Gastrocnemius medialis (tissue), 4 donors: ENCODE results near the gene B3GNT3. TPM values are rescaled to one million over a fixed set of nuclear protein-coding genes. Genes with fewer than 3 reads are reported as not detected.

Experiments
- ATAC-seq, 2 donors: fragments of 150-250 bp; one replicate each; pipeline ENCODE4 v1.9.1; 2016
- DNase-seq, 2 donors: peaks; one replicate each; pipeline ENCODE4 v3.0.0-alpha.2; 2019
- H3K27ac ChIP-seq, 4 donors: fragments of 200-600 bp; sonication (generic); 1 replicate in 1 of 4; 2 replicates in 3 of 4; pipeline ENCODE4 v1.5.1; 2016 to 2018; ENCODE audit warnings: mild to moderate bottlenecking in 2 of 4, moderate library complexity in 1 of 4
- H3K27me3 ChIP-seq, 3 donors: fragments of 200-600 bp; sonication (generic) in 2 of 3; 1 replicate in 1 of 3; 2 replicates in 2 of 3; pipeline versions ENCODE4 v1.5.1 to v1.6.0; 2016 to 2019; ENCODE audit warnings: mild to moderate bottlenecking in 1 of 3, moderate library complexity in 1 of 3
- H3K36me3 ChIP-seq, 2 donors: fragments of 200-600 bp; sonication (generic) in 1 of 2; one replicate each; pipeline ENCODE4 v1.5.1; 2017 to 2018
- H3K4me1 ChIP-seq, 2 donors: fragments of 200-600 bp; sonication (generic) in 1 of 2; one replicate each; pipeline ENCODE4 v1.5.1; 2016 to 2017; ENCODE audit warnings: mild to moderate bottlenecking in 2 of 2
- H3K4me3 ChIP-seq, 4 donors: fragments of 200-600 bp; sonication (generic) in 3 of 4; 1 replicate in 1 of 4; 2 replicates in 3 of 4; pipeline ENCODE4 v1.5.1; 2016 to 2019; ENCODE audit warnings: mild to moderate bottlenecking in 2 of 4
- H3K9me3 ChIP-seq, 3 donors: fragments of 200-600 bp; sonication (generic) in 2 of 3; 1 replicate in 1 of 3; 2 replicates in 2 of 3; pipeline ENCODE4 v1.5.1; 2016 to 2019
- POLR2A ChIP-seq, 2 donors: fragments of 450-650 bp; IDR thresholded peaks; one replicate each; pipeline ENCODE4 v1.6.1; 2017; ENCODE audit warnings: antibody characterized with exemption in 2 of 2, mild to moderate bottlenecking in 2 of 2, moderate library complexity in 2 of 2
- in situ Hi-C, 4 donors: fragments of 200-750 bp; cut with MboI; loops; one replicate each; pipeline versions ENCODE4 v1.15.0 to v1.8.0; 2017; ENCODE audit warnings: low sequenced_read_pairs in 4 of 4
- intact Hi-C: fragments of 100-400 bp; cut with DNase I; formaldehyde crosslinking; loops from one replicate; pipeline ENCODE4 v1.15.1; 2023; ENCODE audit warnings: low total_unique reads
- total RNA-seq, 4 donors: library from RNA; depleted of rRNA; stranded (reverse); fragments of >200 nt; gene quantifications; one replicate each; pipeline versions ENCODE4 v1.1.0 to v1.2.3, GENCODE V29; 2016
- TF ChIP-seq, protein P1 (sequence below), 5 experiments: fragments of 450-650 bp in 3 of 5; fragments of 200-600 bp in 2 of 5; sonication (generic) in 2 of 5; IDR thresholded peaks in 4 of 5; conservative IDR thresholded peaks in 1 of 5; 1 replicate in 4 of 5; 2 replicates in 1 of 5; pipeline ENCODE4 v1.5.1; 2016 to 2019; ENCODE audit warnings: antibody characterized with exemption in 5 of 5, mild to moderate bottlenecking in 3 of 5, moderate library complexity in 3 of 5

B3GNT3 gene, protein sequence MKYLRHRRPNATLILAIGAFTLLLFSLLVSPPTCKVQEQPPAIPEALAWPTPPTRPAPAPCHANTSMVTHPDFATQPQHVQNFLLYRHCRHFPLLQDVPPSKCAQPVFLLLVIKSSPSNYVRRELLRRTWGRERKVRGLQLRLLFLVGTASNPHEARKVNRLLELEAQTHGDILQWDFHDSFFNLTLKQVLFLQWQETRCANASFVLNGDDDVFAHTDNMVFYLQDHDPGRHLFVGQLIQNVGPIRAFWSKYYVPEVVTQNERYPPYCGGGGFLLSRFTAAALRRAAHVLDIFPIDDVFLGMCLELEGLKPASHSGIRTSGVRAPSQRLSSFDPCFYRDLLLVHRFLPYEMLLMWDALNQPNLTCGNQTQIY
- total RNA-seq = under 1 TPM in 2 of 4 donors, not detected in 2; 0.13 to 0.39 TPM

DNA sequence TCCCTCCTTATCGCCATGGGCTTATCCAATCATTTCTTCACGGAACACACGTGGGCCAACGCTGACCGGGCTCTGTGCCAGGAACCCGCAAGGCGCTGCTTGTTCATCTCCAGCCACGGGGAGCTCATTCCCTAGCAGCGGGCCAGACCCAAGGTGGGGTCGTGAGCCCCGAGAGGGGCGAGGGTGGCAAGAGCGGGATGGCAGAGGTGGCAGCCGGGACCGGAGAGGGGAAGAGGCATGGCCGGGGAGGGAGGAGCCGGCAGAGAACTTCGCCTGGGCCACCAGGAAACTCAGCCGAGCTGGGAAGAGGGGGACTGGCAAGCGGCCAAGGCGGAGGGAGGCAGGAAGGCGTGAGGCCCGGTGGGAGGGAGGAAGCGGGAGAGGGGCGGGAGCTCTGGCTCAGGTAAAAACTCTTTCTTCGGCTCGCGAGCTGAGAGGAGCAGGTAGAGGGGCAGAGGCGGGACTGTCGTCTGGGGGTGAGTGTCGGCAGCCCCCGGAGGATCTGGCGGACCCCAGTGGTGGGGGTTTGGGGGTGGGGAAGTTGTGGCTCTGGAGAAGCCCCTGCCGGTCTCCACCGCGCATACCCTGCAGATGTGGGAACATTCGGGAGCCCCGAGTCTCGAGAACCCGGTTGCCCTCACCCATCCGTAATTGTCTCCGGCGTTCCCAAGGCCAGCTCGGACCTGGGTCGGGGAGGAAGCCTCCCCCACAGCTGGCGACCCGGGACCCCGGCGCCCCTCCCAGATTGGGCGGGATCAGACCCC is at the start of gene B3GNT3:
B3GNT3 (plus strand) TSS at position 408 of the 764 bp plus-strand sequence. CDS start 12,670 bp downstream, outside the sequence.
- TF ChIP-seq, protein P1, sequence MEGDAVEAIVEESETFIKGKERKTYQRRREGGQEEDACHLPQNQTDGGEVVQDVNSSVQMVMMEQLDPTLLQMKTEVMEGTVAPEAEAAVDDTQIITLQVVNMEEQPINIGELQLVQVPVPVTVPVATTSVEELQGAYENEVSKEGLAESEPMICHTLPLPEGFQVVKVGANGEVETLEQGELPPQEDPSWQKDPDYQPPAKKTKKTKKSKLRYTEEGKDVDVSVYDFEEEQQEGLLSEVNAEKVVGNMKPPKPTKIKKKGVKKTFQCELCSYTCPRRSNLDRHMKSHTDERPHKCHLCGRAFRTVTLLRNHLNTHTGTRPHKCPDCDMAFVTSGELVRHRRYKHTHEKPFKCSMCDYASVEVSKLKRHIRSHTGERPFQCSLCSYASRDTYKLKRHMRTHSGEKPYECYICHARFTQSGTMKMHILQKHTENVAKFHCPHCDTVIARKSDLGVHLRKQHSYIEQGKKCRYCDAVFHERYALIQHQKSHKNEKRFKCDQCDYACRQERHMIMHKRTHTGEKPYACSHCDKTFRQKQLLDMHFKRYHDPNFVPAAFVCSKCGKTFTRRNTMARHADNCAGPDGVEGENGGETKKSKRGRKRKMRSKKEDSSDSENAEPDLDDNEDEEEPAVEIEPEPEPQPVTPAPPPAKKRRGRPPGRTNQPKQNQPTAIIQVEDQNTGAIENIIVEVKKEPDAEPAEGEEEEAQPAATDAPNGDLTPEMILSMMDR (IDR thresholded peaks at IDR 0.05 in 4 of 5, conservative IDR thresholded peaks at IDR 0.05 in 1 of 5) = no peak
- TF ChIP-seq POLR2A (IDR thresholded peaks at IDR 0.05) = no peak
- H3K4me1 ChIP-seq = no peaks in the 10 kb centered on the region
- in situ Hi-C loops = no loop called here
- ATAC-seq = no peak
- H3K9me3 ChIP-seq = no peaks in the 10 kb centered on the region
- intact Hi-C loops = no loop called here
- no peaks in the 10 kb centered on the region for H3K36me3 ChIP-seq
- no peak within 1 kb of the TSS for H3K27ac ChIP-seq
- DNase-seq = no peak
- no peak within 1 kb of the TSS for H3K4me3 ChIP-seq
- peaks cover 25 to 37% (median 33%) of the 10 kb centered on the region in 3 donors for H3K27me3 ChIP-seq

DNA sequence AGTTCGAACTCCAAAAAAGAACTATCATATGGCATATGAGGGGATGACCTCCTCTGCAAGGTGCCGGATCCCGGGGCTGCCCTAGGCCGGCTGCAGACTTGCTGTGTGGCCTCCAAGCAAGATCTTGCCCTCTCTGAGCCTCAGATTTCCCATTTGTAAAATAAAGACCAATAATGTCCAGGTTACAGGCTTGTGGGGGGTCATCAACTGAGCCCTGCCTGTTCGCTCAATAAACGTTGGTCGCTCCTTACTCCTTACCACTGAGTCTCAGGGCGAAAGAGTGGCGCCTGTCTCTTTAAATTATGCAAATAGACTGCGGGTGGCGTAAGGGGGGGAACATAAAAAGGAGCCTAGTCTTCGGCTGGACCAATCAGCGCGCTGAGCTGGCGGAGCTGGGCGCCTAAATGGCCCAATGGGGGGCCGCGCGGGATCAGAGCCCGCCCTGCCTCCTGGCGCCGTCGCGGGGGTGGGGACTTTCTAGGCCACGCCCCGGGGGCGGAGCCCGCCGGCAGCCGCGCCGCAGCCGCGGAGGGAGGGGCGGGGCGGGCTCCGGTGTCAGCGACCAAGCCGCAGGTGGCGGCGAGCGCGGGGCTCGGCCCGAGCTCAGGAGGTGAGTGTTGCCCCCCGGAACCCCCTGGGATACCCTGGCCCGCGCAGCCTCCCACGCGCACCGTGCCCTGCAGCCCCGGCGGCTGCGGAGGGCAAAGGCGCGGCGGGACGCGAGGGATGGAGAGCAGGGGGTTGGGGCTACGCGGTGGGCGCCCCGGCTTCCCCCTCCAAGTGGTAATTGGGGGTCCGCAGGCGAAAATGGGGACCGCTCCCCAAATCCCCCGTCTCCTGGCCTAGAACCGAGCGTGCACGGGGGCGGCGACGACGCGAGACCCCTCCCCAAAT is 47.5 kb upstream of the B3GNT3 start:
- intact Hi-C loops = no loop called here
- peaks cover 0 to 4% of the 10 kb centered on the region in 2 donors for H3K4me1 ChIP-seq
- ATAC-seq = peak; percentile 96 to 98

DNA sequence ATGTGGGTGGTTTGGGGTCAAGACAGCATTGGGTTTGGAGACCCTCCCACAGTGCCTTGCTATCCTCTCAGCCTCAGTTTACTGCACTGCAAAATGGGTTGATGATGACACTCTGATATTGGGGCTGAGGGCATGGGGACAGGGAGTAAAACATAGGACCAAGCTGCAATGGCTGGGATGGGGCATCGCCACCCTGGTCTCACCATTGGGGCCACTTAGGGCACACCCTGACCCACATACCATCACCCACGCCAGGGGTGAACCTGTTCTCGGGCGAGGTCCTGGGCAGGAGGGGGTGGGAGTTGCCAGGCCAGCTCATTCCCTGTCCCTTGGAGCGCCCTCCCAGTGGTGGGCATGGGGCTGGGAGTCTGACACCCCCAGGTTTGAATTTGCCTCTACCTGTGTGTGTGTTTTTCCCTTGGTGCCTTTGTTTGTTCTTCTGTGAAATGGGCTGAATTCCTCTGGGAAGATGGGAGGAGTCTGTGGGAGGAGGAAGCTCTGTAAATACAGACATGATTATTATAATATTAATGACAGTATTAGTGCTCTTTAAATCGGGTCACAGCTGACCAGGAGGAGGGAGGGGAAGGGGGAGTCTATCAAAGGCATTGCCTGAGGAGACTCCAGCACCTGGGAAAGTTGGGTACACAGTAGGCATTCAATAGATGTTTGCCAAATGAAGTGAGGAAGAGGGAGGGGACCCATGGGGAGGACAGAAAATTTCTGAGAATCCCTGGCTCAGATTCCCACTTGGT is 45.9 kb upstream of the B3GNT3 start:
- H3K4me1 ChIP-seq = peaks cover 0 to 4% of the 10 kb centered on the region in 2 donors
- in situ Hi-C loops (no loop called here), intact Hi-C loops (no loop called here)
- H3K27ac ChIP-seq = no peak overlapping the region
- no peak for TF ChIP-seq POLR2A (IDR thresholded peaks at IDR 0.05)
- TF ChIP-seq, protein P1 (IDR thresholded peaks at IDR 0.05 in 4 of 5, conservative IDR thresholded peaks at IDR 0.05 in 1 of 5) = no peak
- H3K27me3 ChIP-seq = peaks cover 14 to 21% (median 20%) of the 10 kb centered on the region in 3 donors
- H3K9me3 ChIP-seq = no peaks in the 10 kb centered on the region
- H3K36me3 ChIP-seq = no peaks in the 10 kb centered on the region
- DNase-seq (no peak), ATAC-seq (no peak)
- H3K4me3 ChIP-seq = no peak overlapping the region

More for the DNA sequence above, 47.5 kb upstream of the B3GNT3 start:
- TF ChIP-seq POLR2A (IDR thresholded peaks at IDR 0.05) = no peak
- TF ChIP-seq, protein P1 (IDR thresholded peaks at IDR 0.05 in 4 of 5, conservative IDR thresholded peaks at IDR 0.05 in 1 of 5) = no peak
- peak; percentile 79 to 88 for DNase-seq
- no peaks in the 10 kb centered on the region for H3K36me3 ChIP-seq
- in situ Hi-C loops = no loop called here
- peaks cover 8 to 20% (median 17%) of the 10 kb centered on the region in 3 donors for H3K27me3 ChIP-seq
- H3K4me3 ChIP-seq = peak overlapping the region; percentile 21 to 47 (median 42)
- no peak overlapping the region for H3K27ac ChIP-seq
- H3K9me3 ChIP-seq = no peaks in the 10 kb centered on the region

DNA sequence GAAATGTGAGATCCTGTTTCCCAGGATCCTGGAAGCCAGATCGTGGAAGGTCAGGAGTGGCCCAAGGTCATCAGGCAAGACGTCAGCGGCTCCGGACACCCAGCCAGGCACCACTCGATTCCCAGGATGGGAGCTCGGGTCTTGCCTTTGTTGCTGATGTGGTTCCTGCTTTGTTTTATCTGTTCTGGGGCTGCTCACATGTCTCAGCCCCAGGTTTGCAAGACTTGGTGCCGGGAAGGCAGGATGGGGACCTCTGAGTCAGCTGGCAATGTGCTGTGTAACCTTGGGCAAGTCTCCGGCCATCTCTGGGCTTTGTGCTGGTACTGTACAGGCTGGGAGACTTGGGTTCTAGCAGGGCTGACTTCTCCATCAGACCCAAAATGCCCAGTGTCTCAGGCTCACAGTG is 45.0 kb upstream of the B3GNT3 start:
- H3K4me1 ChIP-seq = peaks cover 0 to 4% of the 10 kb centered on the region in 2 donors
- no peak for DNase-seq
- peaks cover 16 to 24% (median 20%) of the 10 kb centered on the region in 3 donors for H3K27me3 ChIP-seq
- TF ChIP-seq, protein P1 (IDR thresholded peaks at IDR 0.05 in 4 of 5, conservative IDR thresholded peaks at IDR 0.05 in 1 of 5) = no peak
- TF ChIP-seq POLR2A (IDR thresholded peaks at IDR 0.05) = no peak
- intact Hi-C loops (no loop called here), in situ Hi-C loops (no loop called here)
- H3K27ac ChIP-seq = no peak overlapping the region
- H3K36me3 ChIP-seq = no peaks in the 10 kb centered on the region
- no peak for ATAC-seq
- no peak overlapping the region for H3K4me3 ChIP-seq
- no peaks in the 10 kb centered on the region for H3K9me3 ChIP-seq
